B cell (primary cell): Measurements from ENCODE around the gene ATP5ME. TPM values are rescaled to one million over a fixed set of nuclear protein-coding genes. Genes with fewer than 3 reads are reported as not detected.

Experiments
- ATAC-seq: fragments of 200-7000 bp; cut with Tn5 transposase; one replicate; pipeline ENCODE4 v1.10.0; 2021; ENCODE audit warnings: low read depth, mild to moderate bottlenecking, moderate number of reproducible peaks, moderate library complexity
- CTCF ChIA-PET: fragments of 350-600 bp; sonication (Branson Sonifier 250); formaldehyde crosslinking; loops from one replicate; lab custom pipeline; 2021; ENCODE audit warnings: antibody characterized with exemption, inconsistent platforms; lab: Charles Lee
- POLR2A ChIA-PET: fragments of 350-600 bp; sonication (Branson Sonifier 250); formaldehyde crosslinking; loops from one replicate; lab custom pipeline; 2021; ENCODE audit warnings: antibody characterized with exemption; lab: Charles Lee
- DNase-seq: peaks from one replicate; pipeline ENCODE4 v3.0.0; 2013
- H2AFZ ChIP-seq: 2 replicates; pipeline ENCODE4 v1.6.1; 2012; ENCODE audit warnings: mild to moderate bottlenecking, low read depth, low read length; ENCODE audit not compliant: insufficient read depth, poor library complexity, severe bottlenecking
- H3K27ac ChIP-seq, 2 donors: 1 replicate in 1 of 2; 2 replicates in 1 of 2; pipeline ENCODE4 v1.5.1; 2012 to 2013; ENCODE audit warnings: low read length in 2 of 2, mild to moderate bottlenecking in 2 of 2, moderate library complexity in 1 of 2
- H3K27me3 ChIP-seq, 4 experiments: fragments of 200-600 bp in 1 of 4; sonication (generic) in 1 of 4; replicated peaks in 1 of 4; 1 replicate in 2 of 4; 2 replicates in 2 of 4; pipeline versions ENCODE4 v1.6.1 to v1.7.0; 2013 to 2016; ENCODE audit warnings: low read length in 3 of 4, mild to moderate bottlenecking in 2 of 4, mixed read lengths in 1 of 4, moderate library complexity in 1 of 4; ENCODE audit not compliant: insufficient read depth in 4 of 4, control insufficient read depth in 3 of 4; ENCODE audit errors: control extremely low read depth in 1 of 4
- H3K36me3 ChIP-seq, 2 experiments: replicated peaks in 1 of 2; 1 replicate in 1 of 2; 2 replicates in 1 of 2; pipeline versions ENCODE4 v1.6.1 to v1.7.1; 2013; ENCODE audit warnings: low read length in 1 of 2; ENCODE audit not compliant: insufficient read depth in 2 of 2, control insufficient read depth in 1 of 2; ENCODE audit errors: control extremely low read depth in 1 of 2, extremely low read depth in 1 of 2
- H3K4me1 ChIP-seq, 2 donors: fragments of 200-600 bp in 1 of 2; sonication (generic) in 1 of 2; 1 replicate in 1 of 2; 2 replicates in 1 of 2; pipeline versions ENCODE4 v1.5.1 to v1.6.1; 2013 to 2017; ENCODE audit warnings: low read length in 2 of 2; ENCODE audit not compliant: control insufficient read depth in 2 of 2, insufficient read depth in 2 of 2
- H3K4me2 ChIP-seq: replicated peaks from 2 replicates; pipeline ENCODE3; 2012; ENCODE audit warnings: mild to moderate bottlenecking, low read depth, low read length; ENCODE audit not compliant: poor library complexity, severe bottlenecking
- H3K4me3 ChIP-seq, 5 experiments: fragments of 200-600 bp in 1 of 5; sonication (generic) in 1 of 5; 1 replicate in 3 of 5; 2 replicates in 2 of 5; pipeline versions ENCODE4 v1.5.1 to v1.7.0; 2011 to 2016; ENCODE audit warnings: low read length in 4 of 5, mild to moderate bottlenecking in 4 of 5, low read depth in 2 of 5, control low read depth in 1 of 5, moderate library complexity in 1 of 5; ENCODE audit not compliant: insufficient read depth in 1 of 5; ENCODE audit errors: control extremely low read depth in 1 of 5, extremely low read depth in 1 of 5
- H3K79me2 ChIP-seq: fragments of 200-600 bp; sonication (generic); one replicate; pipeline ENCODE4 v1.6.0; 2016; ENCODE audit warnings: low read length; ENCODE audit not compliant: control insufficient read depth, insufficient read depth
- H3K9ac ChIP-seq: fragments of 200-600 bp; sonication (generic); 2 replicates; pipeline ENCODE4 v1.6.1; 2017; ENCODE audit warnings: mild to moderate bottlenecking, low read length, moderate library complexity
- H3K9me3 ChIP-seq, 3 donors: one replicate each; pipeline versions ENCODE4 v1.6.1 to v1.7.1; 2013; ENCODE audit warnings: low read length in 2 of 3; ENCODE audit not compliant: control insufficient read depth in 2 of 3, insufficient read depth in 1 of 3; ENCODE audit errors: control extremely low read depth in 1 of 3
- H4K20me1 ChIP-seq: 2 replicates; pipeline ENCODE4 v1.6.0; 2012; ENCODE audit warnings: mild to moderate bottlenecking, low read length; ENCODE audit not compliant: insufficient read depth, control insufficient read depth, poor library complexity, severe bottlenecking
- H3K27ac Mint-ChIP-seq: one replicate; pipeline ENCODE4 v1.8.0; 2021; ENCODE audit warnings: mixed read lengths
- H3K27me3 Mint-ChIP-seq: one replicate; pipeline ENCODE4 v1.8.0; 2021; ENCODE audit warnings: mixed read lengths
- H3K4me1 Mint-ChIP-seq: one replicate; pipeline ENCODE4 v1.8.0; 2021; ENCODE audit warnings: mixed read lengths
- H3K4me3 Mint-ChIP-seq: one replicate; pipeline ENCODE4 v1.8.0; 2021; ENCODE audit warnings: mixed read lengths
- H3K9me3 Mint-ChIP-seq: one replicate; pipeline ENCODE4 v1.8.0; 2022; ENCODE audit warnings: mixed read lengths; ENCODE audit not compliant: insufficient read depth
- EZH2 ChIP-seq: IDR thresholded peaks from 2 replicates; pipeline ENCODE4 v1.6.1; 2012; ENCODE audit warnings: borderline replicate concordance, low read depth, mild to moderate bottlenecking, moderate library complexity, low read length; ENCODE audit not compliant: insufficient read depth, poor library complexity, severe bottlenecking
- WGBS: methylation state at CpG from one replicate; pipeline ENCODE4 v1.1.5; 2013; ENCODE audit warnings: missing lambda C conversion rate; ENCODE audit not compliant: insufficient coverage; 5-methylcytosine and 5-hydroxymethylcytosine counted together
- intact Hi-C: fragments of 100-400 bp; cut with micrococcal nuclease; formaldehyde crosslinking; loops from one replicate; pipeline ENCODE4 v1.10.0; 2022
- polyA plus RNA-seq: library from polyadenylated mRNA; depleted of rRNA; stranded (reverse); fragments of >200 nt; gene quantifications from 2 replicates; pipeline ENCODE4 v1.2.3, GENCODE V29; 2012
- total RNA-seq, 2 donors: library from RNA; stranded (reverse); fragments of 120-200 nt in 1 of 2; gene quantifications; 1 replicate in 1 of 2; 2 replicates in 1 of 2; pipeline versions ENCODE4 v1.2.3 to v1.2.4, GENCODE V29; 2013 to 2022
- TF ChIP-seq, protein P1 (sequence below): fragments of 200-600 bp; IDR thresholded peaks from one replicate; pipeline ENCODE4 v1.8.0; 2022; ENCODE audit warnings: antibody characterized with exemption, mild to moderate bottlenecking

The ATP5ME gene
- total and polyA plus RNA-seq, 2 donors (not counting 1 experiment from before 2014, with no cell fraction given) = 129 to 153 TPM

DNA sequence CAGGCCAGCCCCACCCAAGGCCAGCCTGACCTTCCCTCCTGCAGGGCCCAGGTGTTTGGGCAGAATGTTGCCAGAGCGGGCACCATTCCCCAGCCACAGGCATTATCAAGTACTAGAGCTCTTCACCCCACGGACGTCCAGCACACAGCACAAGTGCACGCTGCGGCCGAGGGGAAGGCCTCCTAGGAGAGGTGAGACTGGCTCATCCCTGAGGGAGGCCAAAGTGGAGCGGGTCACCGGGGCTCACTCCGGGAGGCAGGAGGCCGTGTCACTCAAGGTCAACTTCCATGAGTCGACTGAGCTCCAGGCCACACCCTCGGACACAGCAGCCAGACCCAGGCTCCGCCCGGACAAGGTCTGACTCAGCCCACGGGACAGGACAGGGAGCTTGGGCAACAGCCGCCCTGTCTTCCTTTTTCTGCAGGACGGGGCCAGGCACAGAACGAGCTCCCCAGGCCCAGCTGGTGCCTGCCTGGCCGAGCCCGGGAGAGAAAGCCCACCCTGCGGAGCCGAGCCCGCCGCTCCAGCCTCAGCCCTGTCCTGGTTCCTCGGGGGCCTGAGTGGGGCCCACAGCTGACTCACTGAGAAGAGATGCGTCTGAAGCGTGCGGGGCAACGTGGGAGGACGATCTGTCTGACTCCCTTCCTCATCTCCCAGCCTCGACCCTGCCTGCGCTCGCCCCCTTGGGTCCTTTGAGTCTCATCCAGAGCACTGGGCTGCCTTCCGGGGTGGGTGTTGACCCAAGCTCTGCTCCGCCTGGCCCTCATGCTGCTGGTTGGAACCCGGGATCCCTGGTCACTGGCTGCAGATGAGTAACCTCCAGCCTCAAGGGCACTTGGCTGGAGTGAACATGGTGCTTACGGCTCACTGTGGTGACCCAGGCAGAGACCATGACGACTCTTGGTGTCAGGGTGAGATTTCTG lies 13.2 kb upstream of the ATP5ME start:
- POLR2A ChIA-PET = interaction anchor here (1.4 kb wide), 1 partner anchor 11 kb away, joined by 6 read pairs; no protein-coding TSS in a partner anchor
- Histone ChIP-seq H3K9me3 (peaks cover 0 to 3% (median 0%) of the 10 kb centered on the region in 3 donors), H3K4me2 (no peak overlapping the region), H3K4me3 (no peak overlapping the region), H4K20me1 (no peaks in the 10 kb centered on the region), H3K36me3 (no peaks in the 10 kb centered on the region), H2AFZ (no peak overlapping the region), H3K9ac (no peak overlapping the region), H3K27ac (no peak overlapping the region), H3K79me2 (no peaks in the 10 kb centered on the region), H3K4me1 (peaks cover 12 to 20% of the 10 kb centered on the region in 2 donors), H3K27me3 (peaks cover 0 to 17% (median 1%) of the 10 kb centered on the region in 4 experiments)
- 93% methylated on average over 36 of the region's 38 CpGs for WGBS
- Mint-ChIP-seq H3K9me3 (no peaks in the 10 kb centered on the region), H3K27ac (no peak overlapping the region), H3K4me3 (no peak overlapping the region), H3K4me1 (peaks cover 12% of the 10 kb centered on the region), H3K27me3 (peaks cover 13% of the 10 kb centered on the region)
- TF ChIP-seq EZH2 = no peak
- TF ChIP-seq, protein P1, sequence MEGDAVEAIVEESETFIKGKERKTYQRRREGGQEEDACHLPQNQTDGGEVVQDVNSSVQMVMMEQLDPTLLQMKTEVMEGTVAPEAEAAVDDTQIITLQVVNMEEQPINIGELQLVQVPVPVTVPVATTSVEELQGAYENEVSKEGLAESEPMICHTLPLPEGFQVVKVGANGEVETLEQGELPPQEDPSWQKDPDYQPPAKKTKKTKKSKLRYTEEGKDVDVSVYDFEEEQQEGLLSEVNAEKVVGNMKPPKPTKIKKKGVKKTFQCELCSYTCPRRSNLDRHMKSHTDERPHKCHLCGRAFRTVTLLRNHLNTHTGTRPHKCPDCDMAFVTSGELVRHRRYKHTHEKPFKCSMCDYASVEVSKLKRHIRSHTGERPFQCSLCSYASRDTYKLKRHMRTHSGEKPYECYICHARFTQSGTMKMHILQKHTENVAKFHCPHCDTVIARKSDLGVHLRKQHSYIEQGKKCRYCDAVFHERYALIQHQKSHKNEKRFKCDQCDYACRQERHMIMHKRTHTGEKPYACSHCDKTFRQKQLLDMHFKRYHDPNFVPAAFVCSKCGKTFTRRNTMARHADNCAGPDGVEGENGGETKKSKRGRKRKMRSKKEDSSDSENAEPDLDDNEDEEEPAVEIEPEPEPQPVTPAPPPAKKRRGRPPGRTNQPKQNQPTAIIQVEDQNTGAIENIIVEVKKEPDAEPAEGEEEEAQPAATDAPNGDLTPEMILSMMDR = no peak
- ATAC-seq (no peak), DNase-seq (peak; percentile 18)
- CTCF ChIA-PET = no interaction called here
- intact Hi-C loops = no loop called here
